CD4-positive, alpha-beta T cell (primary cell): ENCODE results near the gene IL4I1. TPM values are rescaled to one million over a fixed set of nuclear protein-coding genes. Genes with fewer than 3 reads are reported as not detected.

Source experiments
- ATAC-seq: fragments of 200-7000 bp; cut with Tn5 transposase; one replicate; pipeline ENCODE4 v1.10.0; 2022; ENCODE audit warnings: mild to moderate bottlenecking; ENCODE audit not compliant: poor library complexity
- CTCF ChIA-PET: fragments of 350-600 bp; sonication (Branson Sonifier 250); formaldehyde crosslinking; loops from one replicate; lab custom pipeline; 2021; ENCODE audit warnings: antibody characterized with exemption, inconsistent platforms; lab: Charles Lee
- POLR2A ChIA-PET: fragments of 350-600 bp; sonication (Branson Sonifier 250); formaldehyde crosslinking; loops from one replicate; lab custom pipeline; 2021; ENCODE audit warnings: antibody characterized with exemption, inconsistent platforms; lab: Charles Lee
- DNase-seq, 14 experiments: peaks; one replicate each; pipeline ENCODE4 v3.0.0-alpha.2; 2013 to 2020; ENCODE audit warnings: mixed read lengths in 2 of 14
- H3K27ac ChIP-seq, 2 donors: one replicate each; pipeline versions ENCODE4 v1.5.1 to v1.7.0; 2013; ENCODE audit warnings: low read length in 2 of 2, low read depth in 1 of 2, mild to moderate bottlenecking in 1 of 2
- H3K27me3 ChIP-seq, 2 experiments: 1 replicate in 1 of 2; 2 replicates in 1 of 2; pipeline versions ENCODE4 v1.6.1 to v1.7.0; 2013; ENCODE audit warnings: low read length in 2 of 2, control low read depth in 1 of 2, mild to moderate bottlenecking in 1 of 2, moderate library complexity in 1 of 2; ENCODE audit not compliant: insufficient read depth in 2 of 2, control insufficient read depth in 1 of 2
- H3K36me3 ChIP-seq: one replicate; pipeline ENCODE4 v1.6.1; 2013; ENCODE audit warnings: low read length, control low read depth; ENCODE audit not compliant: insufficient read depth
- H3K4me1 ChIP-seq: one replicate; pipeline ENCODE4 v1.6.1; 2013; ENCODE audit warnings: low read length, control low read depth; ENCODE audit not compliant: insufficient read depth
- H3K4me3 ChIP-seq: one replicate; pipeline ENCODE4 v1.5.1; 2013; ENCODE audit warnings: mild to moderate bottlenecking, low read length, moderate library complexity
- H3K9me3 ChIP-seq, 2 experiments: 1 replicate in 1 of 2; 2 replicates in 1 of 2; pipeline versions ENCODE4 v1.6.1 to v1.7.0; 2013; ENCODE audit warnings: low read length in 2 of 2, mild to moderate bottlenecking in 2 of 2, control low read depth in 1 of 2, moderate library complexity in 1 of 2; ENCODE audit not compliant: control insufficient read depth in 1 of 2, insufficient read depth in 1 of 2
- H3K27ac Mint-ChIP-seq: one replicate; pipeline ENCODE4 v1.8.0; 2020; ENCODE audit warnings: mixed read lengths
- H3K27me3 Mint-ChIP-seq: one replicate; pipeline ENCODE4 v1.8.0; 2021; ENCODE audit warnings: mixed read lengths
- H3K36me3 Mint-ChIP-seq: one replicate; pipeline ENCODE4 v1.8.0; 2021; ENCODE audit warnings: low read depth, mixed read lengths
- H3K4me1 Mint-ChIP-seq: one replicate; pipeline ENCODE4 v1.8.0; 2021; ENCODE audit warnings: low read depth, mixed read lengths
- H3K4me3 Mint-ChIP-seq: one replicate; pipeline ENCODE4 v1.8.0; 2020; ENCODE audit warnings: mild to moderate bottlenecking, mixed read lengths
- H3K9me3 Mint-ChIP-seq: one replicate; pipeline ENCODE4 v1.8.0; 2020; ENCODE audit warnings: mixed read lengths
- CTCF ChIP-seq: fragments of 200-600 bp; IDR thresholded peaks from one replicate; pipeline ENCODE4 v1.8.0; 2022; ENCODE audit warnings: antibody characterized with exemption, mild to moderate bottlenecking
- intact Hi-C, 2 experiments: fragments of 100-400 bp; cut with DNase I in 1 of 2; cut with micrococcal nuclease in 1 of 2; formaldehyde crosslinking; loops; one replicate each; pipeline versions ENCODE4 v1.15.1 to v1.9.0; 2023 to 2025; cut with DNase I, micrococcal nuclease
- total RNA-seq, 174 experiments: library from RNA in 2 of 174; stranded (reverse) in 2 of 174; gene quantifications; one replicate each; pipeline ENCODE4 v1.2.3 and lab custom pipeline; 2021 to 2026

The IL4I1 gene
- total RNA-seq, 2 experiments from 2014 or later: 4.7 to 5.4 TPM

- H3K27ac Mint-ChIP-seq: peak overlapping the region; percentile 96
- intact Hi-C loops: loop anchor here (5.0 kb wide), 2 partner anchors 33 to 582 kb away; partner anchors contain the start of genes ASPDH (in 1 of the 2), IL4I1 (in 1 of the 2) and JOSD2 (in 1 of the 2)
- H3K4me1 ChIP-seq: peaks cover 70% of the 10 kb centered on the region
- H3K9me3 Mint-ChIP-seq: no peaks in the 10 kb centered on the region
- DNase-seq (peak in 3 of 14 experiments; percentile 24 to 74 (median 47)), ATAC-seq (no peak)
- H3K9me3 ChIP-seq: peaks cover 0 to 4% of the 10 kb centered on the region in 2 experiments
- H3K4me3 ChIP-seq: no peak overlapping the region
- POLR2A ChIA-PET: interaction anchor here (1.3 to 2.6 kb wide), 7 partner anchors 34 to 164 kb away, joined by 5 to 41 read pairs (median 12); partner anchors contain the start of genes AKT1S1, AP2A1, IL4I1 and MED25
- CTCF ChIA-PET: interaction anchor here (1.3 kb wide), 1 partner anchor 40 kb away, joined by 10 read pairs; no protein-coding TSS in a partner anchor
- H3K36me3 ChIP-seq: peaks cover 17% of the 10 kb centered on the region
- H3K36me3 Mint-ChIP-seq: peaks cover 33% of the 10 kb centered on the region
- no peaks in the 10 kb centered on the region for H3K27me3 ChIP-seq
- H3K27me3 Mint-ChIP-seq: peaks cover 5% of the 10 kb centered on the region
- TF ChIP-seq CTCF: no peak
- peaks cover 63% of the 10 kb centered on the region for H3K4me1 Mint-ChIP-seq
- peak overlapping the region; percentile 42 for H3K4me3 Mint-ChIP-seq
- H3K27ac ChIP-seq: peak overlapping the region; percentile 32 to 93
These were observed 33.9 kb upstream of the IL4I1 start for GRCh38 chr19:49930483-49931011.

- H3K27ac ChIP-seq: peak overlapping the region; percentile 90 to 93
- H3K4me3 ChIP-seq: peak overlapping the region; percentile 89
- Mint-ChIP-seq H3K27me3 (peaks cover 5% of the 10 kb centered on the region), H3K9me3 (no peaks in the 10 kb centered on the region), H3K36me3 (peaks cover 39% of the 10 kb centered on the region), H3K4me1 (peaks cover 66% of the 10 kb centered on the region), H3K4me3 (peak overlapping the region; percentile 99), H3K27ac (peak overlapping the region; percentile 96)
- POLR2A ChIA-PET: interaction anchor here (0.7 to 2.6 kb wide), 15 partner anchors 18 to 941 kb away, joined by 3 to 41 read pairs (median 6); partner anchors contain the start of genes AKT1S1, AP2A1, IL4I1 and MED25
- ATAC-seq (peak; percentile 87), DNase-seq (peak; percentile 82 to 98 (median 90))
- peaks cover 24% of the 10 kb centered on the region for H3K36me3 ChIP-seq
- peaks cover 73% of the 10 kb centered on the region for H3K4me1 ChIP-seq
- peaks cover 0 to 4% of the 10 kb centered on the region in 2 experiments for H3K9me3 ChIP-seq
- no peak for TF ChIP-seq CTCF
- CTCF ChIA-PET: interaction anchor here (0.7 to 1.3 kb wide), 3 partner anchors 11 to 53 kb away, joined by 3 to 10 read pairs (median 3); partner anchors contain the start of genes AKT1S1 and TBC1D17
- intact Hi-C loops: loop anchor here (1.0 to 5.0 kb wide), 7 partner anchors 33 to 582 kb away; partner anchors contain the start of genes AKT1S1 (in 1 of the 2), ASPDH (in 1 of the 2), IL4I1 (in 1 of the 2) and JOSD2 (in 1 of the 2)
- H3K27me3 ChIP-seq: no peaks in the 10 kb centered on the region
These were observed 33.2 kb upstream of the IL4I1 start for GRCh38 chr19:49929611-49930482.

- H3K36me3 Mint-ChIP-seq: peaks cover 46% of the 10 kb centered on the region
- TF ChIP-seq CTCF: no peak
- peak within 1 kb of the TSS; percentile 89 for H3K4me3 ChIP-seq
- H3K36me3 ChIP-seq: peaks cover 31% of the 10 kb centered on the region
- ChIA-PET POLR2A (interaction anchor here (0.7 to 2.6 kb wide), 15 partner anchors 17 to 940 kb away, joined by 3 to 41 read pairs (median 6); partner anchors contain the start of genes AKT1S1, AP2A1, IL4I1 and MED25), CTCF (interaction anchor here (0.9 to 1.3 kb wide), 3 partner anchors 11 to 39 kb away, joined by 3 to 10 read pairs (median 4); no protein-coding TSS in a partner anchor)
- peaks cover 79% of the 10 kb centered on the region for H3K4me1 ChIP-seq
- peaks cover 5% of the 10 kb centered on the region for H3K27me3 Mint-ChIP-seq
- intact Hi-C loops: loop anchor here in 1 of 2 experiments (1.0 to 5.0 kb wide), 5 partner anchors 38 to 163 kb away; partner anchors contain the start of genes AKT1S1, MED25, TBC1D17 and VRK3
- ATAC-seq (peak; percentile 2), DNase-seq (peak; percentile 86 to 96 (median 90))
- H3K9me3 ChIP-seq: peaks cover 0 to 4% of the 10 kb centered on the region in 2 experiments
- peaks cover 66% of the 10 kb centered on the region for H3K4me1 Mint-ChIP-seq
- H3K27ac ChIP-seq: peak within 1 kb of the TSS; percentile 90 to 93
- peak within 1 kb of the TSS; percentile 99 for H3K4me3 Mint-ChIP-seq
- H3K27me3 ChIP-seq: no peaks in the 10 kb centered on the region
- H3K9me3 Mint-ChIP-seq: no peaks in the 10 kb centered on the region
- peak within 1 kb of the TSS; percentile 96 for H3K27ac Mint-ChIP-seq
These were observed 32.5 kb upstream of the IL4I1 start, which contains the start of the genes ATF5 and NUP62 for GRCh38 chr19:49929121-49929610. Gene ATF5, plus strand, starts transcription at chr19:49929205. Its CDS starts 1,646 bp downstream, at chr19:49930851. Gene NUP62, minus strand, starts transcription at chr19:49929504. Its CDS starts 19,697 bp downstream, at chr19:49909807.
